SK-N-SH (cell line): ENCODE results near the gene NFIA. TPM values are rescaled to one million over a fixed set of nuclear protein-coding genes. Genes with fewer than 3 reads are reported as not detected.

Experiments used
- CTCF ChIA-PET: fragments of 300-600, 350-600 bp; formaldehyde crosslinking; extraction: SDS; loops from one replicate; lab custom pipeline; 2021; lab: Yijun Ruan, JAX
- POLR2A ChIA-PET: fragments of 350-600 bp; sonication (Branson Sonifier 250); formaldehyde crosslinking; extraction: SDS; loops from one replicate; lab custom pipeline; 2020; ENCODE audit warnings: antibody characterized with exemption, inconsistent platforms; lab: Yijun Ruan, JAX
- DNase-seq: peaks from one replicate; pipeline ENCODE4 v3.0.0; 2012
- H2AFZ ChIP-seq: fragments of 200-600 bp; sonication (generic); 2 replicates; pipeline ENCODE4 v1.8.1; 2016; ENCODE audit warnings: antibody characterized with exemption, mild to moderate bottlenecking, low read depth
- H3F3A ChIP-seq: fragments of 200-600 bp; sonication (generic); replicated peaks from 2 replicates; pipeline ENCODE3; 2016; ENCODE audit warnings: antibody characterized with exemption, mild to moderate bottlenecking; ENCODE audit not compliant: insufficient read depth
- H3K27ac ChIP-seq, 2 experiments: fragments of 200-500 bp in 1 of 2; fragments of 200-600 bp in 1 of 2; sonication (Bioruptor generic) in 1 of 2; sonication (generic), shearing (Covaris generic) in 1 of 2; 2 replicates each; pipeline versions ENCODE4 v1.5.1 to v1.6.1; 2014 to 2016; ENCODE audit warnings: low read depth in 2 of 2, inconsistent platforms in 1 of 2, low read length in 1 of 2, mild to moderate bottlenecking in 1 of 2, mixed read lengths in 1 of 2
- H3K27me3 ChIP-seq: fragments of 200-600 bp; sonication (generic), shearing (Covaris generic); 2 replicates; pipeline ENCODE4 v1.6.1; 2016; ENCODE audit warnings: mixed run types; ENCODE audit not compliant: insufficient read depth
- H3K36me3 ChIP-seq, 2 experiments: fragments of 200-500 bp in 1 of 2; fragments of 200-600 bp in 1 of 2; sonication (Bioruptor generic) in 1 of 2; sonication (generic) in 1 of 2; replicated peaks in 1 of 2; 2 replicates each; pipeline versions ENCODE3 to v1.5.1; 2014 to 2016; ENCODE audit warnings: low read length in 1 of 2, mild to moderate bottlenecking in 1 of 2; ENCODE audit not compliant: insufficient read depth in 2 of 2, control insufficient read depth in 1 of 2
- H3K4me1 ChIP-seq, 2 experiments: fragments of 200-500 bp in 1 of 2; fragments of 200-600 bp in 1 of 2; sonication (Bioruptor generic) in 1 of 2; sonication (generic), shearing (Covaris generic) in 1 of 2; 2 replicates each; pipeline versions ENCODE4 v1.5.1 to v1.6.1; 2014 to 2016; ENCODE audit warnings: low read depth in 1 of 2, low read length in 1 of 2, mixed run types in 1 of 2; ENCODE audit not compliant: insufficient read depth in 2 of 2, control insufficient read depth in 1 of 2
- H3K4me2 ChIP-seq: fragments of 200-600 bp; sonication (generic), shearing (Covaris generic); 2 replicates; pipeline ENCODE4 v1.6.1; 2017; ENCODE audit warnings: mixed run types
- H3K4me3 ChIP-seq, 2 experiments: fragments of 200-500 bp in 1 of 2; fragments of 200-600 bp in 1 of 2; sonication (Bioruptor generic) in 1 of 2; sonication (generic), shearing (Covaris generic) in 1 of 2; 2 replicates each; pipeline versions ENCODE4 v1.5.1 to v1.8.1; 2014 to 2016; ENCODE audit warnings: low read depth in 2 of 2, inconsistent platforms in 1 of 2, low read length in 1 of 2, mild to moderate bottlenecking in 1 of 2, mixed read lengths in 1 of 2, moderate library complexity in 1 of 2
- H3K79me2 ChIP-seq: fragments of 200-600 bp; sonication (generic); 2 replicates; pipeline ENCODE4 v1.8.1; 2017; ENCODE audit warnings: mild to moderate bottlenecking; ENCODE audit not compliant: insufficient read depth
- H3K9ac ChIP-seq: fragments of 200-600 bp; sonication (generic); 2 replicates; pipeline ENCODE4 v1.6.1; 2017; ENCODE audit warnings: mixed run types
- H3K9me2 ChIP-seq: fragments of 200-600 bp; sonication (generic); 2 replicates; pipeline ENCODE4 v1.6.1; 2017; ENCODE audit warnings: mixed run types
- H3K9me3 ChIP-seq: fragments of 200-600 bp; sonication (generic); 2 replicates; pipeline ENCODE4 v1.6.1; 2017; ENCODE audit warnings: mixed run types, mild to moderate bottlenecking, moderate library complexity
- H4K20me1 ChIP-seq: fragments of 200-600 bp; sonication (generic); 2 replicates; pipeline ENCODE4 v1.6.1; 2017; ENCODE audit warnings: mild to moderate bottlenecking, mixed run types; ENCODE audit not compliant: insufficient read depth
- CHD2 ChIP-seq: fragments of 150-350 bp; IDR thresholded peaks from 2 replicates; pipeline ENCODE4 v1.6.1; 2018; ENCODE audit warnings: low read length; ENCODE audit not compliant: partially characterized antibody
- FOXJ3 ChIP-seq: sonication (generic); formaldehyde crosslinking; IDR thresholded peaks from 2 replicates; pipeline ENCODE4 v1.5.1; 2020; ENCODE audit warnings: mild to moderate bottlenecking, missing genetic modification reagents
- FOXM1 ChIP-seq: IDR thresholded peaks from 2 replicates; pipeline ENCODE4 v1.4.0; 2012; ENCODE audit warnings: low read depth, mild to moderate bottlenecking
- GABPA ChIP-seq: IDR thresholded peaks from 2 replicates; pipeline ENCODE4 v1.4.0; 2012; ENCODE audit warnings: low read depth, mild to moderate bottlenecking
- GATA2 ChIP-seq: sonication (generic); formaldehyde crosslinking; IDR thresholded peaks from 2 replicates; pipeline ENCODE4 v1.5.0; 2020; ENCODE audit warnings: mild to moderate bottlenecking, missing genetic modification reagents
- MAX ChIP-seq: IDR thresholded peaks from 2 replicates; pipeline ENCODE4 v1.4.0; 2012; ENCODE audit warnings: low read depth
- MEF2A ChIP-seq: IDR thresholded peaks from 2 replicates; pipeline ENCODE4 v1.4.0; 2012; ENCODE audit warnings: low read depth, borderline replicate concordance
- MXI1 ChIP-seq: IDR thresholded peaks from 2 replicates; pipeline ENCODE4 v1.6.1; 2012; ENCODE audit warnings: mild to moderate bottlenecking, low read depth, low read length, improper control_type of control experiment
- NFIC ChIP-seq: IDR thresholded peaks from 2 replicates; pipeline ENCODE4 v1.4.0; 2012; ENCODE audit warnings: borderline replicate concordance
- PBX3 ChIP-seq: IDR thresholded peaks from 2 replicates; pipeline ENCODE4; 2012
- POLR2AphosphoS5 ChIP-seq: IDR thresholded peaks from 2 replicates; pipeline ENCODE4 v1.6.1; 2012; ENCODE audit warnings: low read depth, low read length
- RCOR1 ChIP-seq: fragments of 150-350 bp; IDR thresholded peaks from 2 replicates; pipeline ENCODE4 v1.6.1; 2017; ENCODE audit warnings: antibody characterized with exemption, low read length
- RXRA ChIP-seq: IDR thresholded peaks from 2 replicates; pipeline ENCODE4 v1.4.0; 2012; ENCODE audit warnings: low read depth, mild to moderate bottlenecking, borderline replicate concordance
- SIN3A ChIP-seq: IDR thresholded peaks from 2 replicates; pipeline ENCODE4 v1.6.1; 2012; ENCODE audit warnings: low read depth, mild to moderate bottlenecking, low read length, moderate library complexity, borderline replicate concordance
- SMC3 ChIP-seq: IDR thresholded peaks from 2 replicates; pipeline ENCODE4 v1.6.1; 2012; ENCODE audit warnings: low read depth, low read length, improper control_type of control experiment
- TAF1 ChIP-seq: IDR thresholded peaks from 2 replicates; pipeline ENCODE4 v1.6.1; 2012; ENCODE audit warnings: low read depth, mild to moderate bottlenecking, low read length, moderate library complexity, borderline replicate concordance
- TCF12 ChIP-seq: IDR thresholded peaks from 2 replicates; pipeline ENCODE4 v1.4.0; 2012
- USF2 ChIP-seq: fragments of 150-350 bp; IDR thresholded peaks from 2 replicates; pipeline ENCODE4 v1.6.1; 2017; ENCODE audit warnings: antibody characterized with exemption, low read length, low read depth, borderline replicate concordance
- WGBS: methylation state at CpG from one replicate; pipeline ENCODE4 v1.1.6; 2017; ENCODE audit warnings: low lambda C conversion rate; 5-methylcytosine and 5-hydroxymethylcytosine counted together
- polyA plus RNA-seq, 3 experiments: library from polyadenylated mRNA; depleted of rRNA; stranded (reverse); fragments of >200 nt; gene quantifications; 2 replicates each; pipeline ENCODE4 v1.2.3, GENCODE V29; 2012

NFIA gene
- polyA plus RNA-seq, 1 of the 3 experiments (the other 2 are of a cell fraction): 3.3 TPM

- TF ChIP-seq PBX3 (peak; percentile 43; the same call in 1 of the 2 replicates), USF2 (no peak), SIN3A (no peak), FOXM1 (no peak), GATA2 (no peak), MXI1 (no peak)
- Histone ChIP-seq H2AFZ (no peak overlapping the region), H3K27ac (no peak overlapping the region), H3K9me2 (no peaks in the 10 kb centered on the region), H3K4me1 (peaks cover 0 to 4% of the 10 kb centered on the region in 2 experiments; a peak in 2 of 4 replicates), H3K27me3 (no peaks in the 10 kb centered on the region), H4K20me1 (no peaks in the 10 kb centered on the region), H3K4me2 (no peak overlapping the region), H3K4me3 (no peak overlapping the region), H3K9ac (no peak overlapping the region), H3K36me3 (peaks cover 2 to 13% of the 10 kb centered on the region in 2 experiments), H3K79me2 (peaks cover 3% of the 10 kb centered on the region; the same call in 1 of the 2 replicates), H3F3A (no peaks in the 10 kb centered on the region), H3K9me3 (peaks cover 13% of the 10 kb centered on the region; the same call in 1 of the 2 replicates)
- ChIA-PET POLR2A (no interaction called here), CTCF (no interaction called here)
- 79% methylated on average over 1 of the region's 1 CpG for WGBS
- no peak for DNase-seq
Measured at GRCh38 chr1:61109158-61109557, 26.8 kb downstream of the NFIA start.

GRCh38 chr1:61109910-61110309 is 27.5 kb downstream of the NFIA start:
- no peak overlapping the region for H3K4me2 ChIP-seq
- POLR2A ChIA-PET: no interaction called here
- no peaks in the 10 kb centered on the region for H3F3A ChIP-seq
- H3K4me3 ChIP-seq: no peak overlapping the region
- H2AFZ ChIP-seq: no peak overlapping the region
- TF ChIP-seq TAF1 (no peak), SIN3A (no peak), FOXJ3 (no peak), RCOR1 (no peak), MEF2A (no peak), NFIC (no peak), GABPA (no peak), POLR2AphosphoS5 (no peak), TCF12 (no peak), PBX3 (no peak), RXRA (no peak), SMC3 (no peak), CHD2 (no peak), MAX (no peak)
- CTCF ChIA-PET: interaction anchor here (1.6 kb wide), 1 partner anchor 14 kb away, joined by 3 read pairs; no protein-coding TSS in a partner anchor
- no peak overlapping the region for H3K9ac ChIP-seq
- no peaks in the 10 kb centered on the region; a peak in 2 of 4 replicates for H3K4me1 ChIP-seq
- H3K27ac ChIP-seq: no peak overlapping the region
- H3K79me2 ChIP-seq: peaks cover 3% of the 10 kb centered on the region; the same call in 1 of the 2 replicates
- no peaks in the 10 kb centered on the region for H3K27me3 ChIP-seq
- H4K20me1 ChIP-seq: no peaks in the 10 kb centered on the region
- peaks cover 2 to 13% of the 10 kb centered on the region in 2 experiments for H3K36me3 ChIP-seq
- peaks cover 13% of the 10 kb centered on the region; the same call in 1 of the 2 replicates for H3K9me3 ChIP-seq
- H3K9me2 ChIP-seq: no peaks in the 10 kb centered on the region
- no peak for DNase-seq
